K562 (cell line): ENCODE data around the gene PIGK. TPM values are rescaled to one million over a fixed set of nuclear protein-coding genes. Genes with fewer than 3 reads are reported as not detected.

Source experiments
- ATAC-seq: fragments of 200-7000 bp; cut with Tn5 transposase; 3 replicates; pipeline ENCODE4 v1.9.1; 2020; ENCODE audit warnings: moderate library complexity
- BruUV-seq: library from RNA; stranded (reverse); fragments of 400-500 nt; replicated peaks from 2 replicates; lab custom pipeline; 2021; lab: Mats Ljungman, UMichigan
- CTCF ChIA-PET: fragments of 300-600 bp; formaldehyde crosslinking; extraction: SDS; loops from one replicate; lab custom pipeline; 2021; ENCODE audit warnings: low intra/inter-chr PET ratio; lab: Yijun Ruan, JAX
- POLR2A ChIA-PET: fragments of 300-600, 350-650 bp; sonication (Branson Sonifier 250); formaldehyde crosslinking; extraction: SDS; loops from one replicate; lab custom pipeline; 2021; ENCODE audit warnings: antibody characterized with exemption, inconsistent platforms; lab: Yijun Ruan, JAX
- DNase-seq, 4 experiments: peaks; one replicate each; pipeline versions ENCODE4 v3.0.0 to v3.0.0-alpha.2; 2011 to 2018; ENCODE audit warnings: low spot score in 3 of 4, mixed read lengths in 3 of 4; ENCODE audit errors: extremely low read depth in 1 of 4
- FAIRE-seq: peaks from 2 replicates; lab custom pipeline; 2011; peaks lifted over from hg19 to GRCh38; lab: Jason Lieb, UNC
- H2AFZ ChIP-seq: 2 replicates; pipeline ENCODE4 v1.6.0; 2011; ENCODE audit warnings: low read depth, low read length, control low read depth, inconsistent platforms
- H3K27ac ChIP-seq: fragments of 200-600 bp; 3 replicates; pipeline ENCODE4 v1.8.0; 2011; ENCODE audit warnings: low read depth, mild to moderate bottlenecking, control low read depth, inconsistent platforms, low read length, moderate library complexity, mixed read lengths; ENCODE audit errors: extremely low read depth
- H3K27me3 ChIP-seq, 2 experiments: fragments of 300-600 bp in 1 of 2; 2 replicates in 1 of 2; 3 replicates in 1 of 2; pipeline versions ENCODE4 v1.6.0 to v1.8.0; 2011; ENCODE audit warnings: inconsistent platforms in 2 of 2, low read length in 2 of 2, mild to moderate bottlenecking in 1 of 2, mixed read lengths in 1 of 2, moderate library complexity in 1 of 2; ENCODE audit not compliant: control insufficient read depth in 2 of 2, insufficient read depth in 2 of 2
- H3K36me3 ChIP-seq: fragments of 300-600 bp; 3 replicates; pipeline ENCODE4 v1.8.0; 2011; ENCODE audit warnings: mild to moderate bottlenecking, low read length, inconsistent platforms; ENCODE audit not compliant: control insufficient read depth, insufficient read depth
- H3K4me1 ChIP-seq, 2 experiments: fragments of 200-600 bp in 1 of 2; replicated peaks in 1 of 2; 2 replicates in 1 of 2; 3 replicates in 1 of 2; pipeline versions ENCODE4 v1.5.1 to v1.8.0; 2011; ENCODE audit warnings: inconsistent platforms in 2 of 2, low read length in 2 of 2, mild to moderate bottlenecking in 1 of 2, mixed read lengths in 1 of 2, moderate library complexity in 1 of 2; ENCODE audit not compliant: control insufficient read depth in 2 of 2, insufficient read depth in 2 of 2
- H3K4me2 ChIP-seq: 2 replicates; pipeline ENCODE4 v1.6.1; 2011; ENCODE audit warnings: low read length, control low read depth, inconsistent platforms, mixed read lengths; ENCODE audit not compliant: insufficient read depth
- H3K4me3 ChIP-seq: fragments of 200-600 bp; sonication (generic), shearing (Covaris generic); 2 replicates; pipeline ENCODE4 v1.5.1; 2016; ENCODE audit warnings: control low read depth, inconsistent platforms
- H3K79me2 ChIP-seq: fragments of 200-600 bp; 3 replicates; pipeline ENCODE4 v1.8.0; 2011; ENCODE audit warnings: low read length, inconsistent platforms; ENCODE audit not compliant: control insufficient read depth, insufficient read depth
- H3K9ac ChIP-seq, 2 experiments: 2 replicates each; pipeline versions ENCODE4 v1.6.0 to v1.6.1; 2011; ENCODE audit warnings: low read depth in 2 of 2, low read length in 2 of 2, control low read depth in 1 of 2, inconsistent platforms in 1 of 2, mild to moderate bottlenecking in 1 of 2, mixed read lengths in 1 of 2; ENCODE audit not compliant: insufficient read depth in 1 of 2
- H3K9me1 ChIP-seq: one replicate; pipeline ENCODE4 v1.6.0; 2011; ENCODE audit warnings: inconsistent platforms, mild to moderate bottlenecking, low read length, moderate library complexity; ENCODE audit not compliant: control insufficient read depth, insufficient read depth
- H3K9me3 ChIP-seq: replicated peaks from 2 replicates; pipeline ENCODE4 v1.5.1; 2011; ENCODE audit warnings: low read depth, low read length, inconsistent platforms; ENCODE audit not compliant: control insufficient read depth, insufficient read depth
- H4K20me1 ChIP-seq: replicated peaks from 2 replicates; pipeline ENCODE4 v1.6.1; 2011; ENCODE audit warnings: low read length, inconsistent platforms, mixed read lengths; ENCODE audit not compliant: control insufficient read depth, insufficient read depth
- ASH1L ChIP-seq: fragments of 450-650 bp; IDR thresholded peaks from 2 replicates; pipeline ENCODE4 v1.6.1; 2018; ENCODE audit warnings: borderline replicate concordance, mild to moderate bottlenecking, low read depth; ENCODE audit not compliant: partially characterized antibody
- CBFB ChIP-seq: sonication (generic); formaldehyde crosslinking; IDR thresholded peaks from 2 replicates; pipeline ENCODE4 v1.4.0; 2020; ENCODE audit warnings: mild to moderate bottlenecking, missing genetic modification reagents
- CEBPB ChIP-seq: fragments of 450-650 bp; IDR thresholded peaks from 2 replicates; pipeline ENCODE4 v1.6.1; 2016; ENCODE audit warnings: missing genetic modification characterization, missing compliant biosample characterization
- CREBBP ChIP-seq: IDR thresholded peaks from one replicate; pipeline ENCODE4 v1.6.1; 2012; ENCODE audit warnings: low read depth, mild to moderate bottlenecking, control low read depth, inconsistent platforms, low read length
- CSDE1 ChIP-seq, 2 experiments: fragments of 450-650 bp; IDR thresholded peaks; 2 replicates each; pipeline ENCODE4 v1.6.1; 2016; ENCODE audit warnings: mild to moderate bottlenecking in 1 of 2
- DMBX1 ChIP-seq: fragments of 250-450 bp; sonication (Bioruptor Pico); IDR thresholded peaks from 2 replicates; pipeline ENCODE4 v1.8.0; 2022; ENCODE audit warnings: inconsistent platforms, mild to moderate bottlenecking, moderate library complexity, borderline replicate concordance
- MEIS2 ChIP-seq: fragments of 450-650 bp; IDR thresholded peaks from 2 replicates; pipeline ENCODE4 v1.6.1; 2014; ENCODE audit warnings: mild to moderate bottlenecking; ENCODE audit not compliant: partially characterized antibody
- ZBTB49 ChIP-seq: sonication (generic); formaldehyde crosslinking; IDR thresholded peaks from 2 replicates; pipeline ENCODE4 v1.8.0; 2022; ENCODE audit warnings: missing genetic modification reagents, mild to moderate bottlenecking, borderline replicate concordance
- ZNF431 ChIP-seq: sonication (generic); formaldehyde crosslinking; IDR thresholded peaks from 2 replicates; pipeline ENCODE4 v1.8.0; 2022; ENCODE audit warnings: mild to moderate bottlenecking, missing genetic modification reagents
- ZNF766 ChIP-seq: fragments of 200-800 bp; sonication (Bioruptor generic); conservative IDR thresholded peaks from 2 replicates; pipeline ENCODE4 v1.6.1; 2016; ENCODE audit warnings: missing genetic modification characterization, missing compliant biosample characterization
- WGBS: fragments of 100-300 bp; shearing (Covaris generic); methylation state at CpG from one replicate; pipeline ENCODE4 v1.1.6; 2016; ENCODE audit warnings: low coverage, mixed read lengths; ENCODE audit not compliant: insufficient coverage; ENCODE audit errors: missing lambda C conversion rate; 5-methylcytosine and 5-hydroxymethylcytosine counted together
- in situ Hi-C: fragments of 300-500 bp; cut with MboI; formaldehyde crosslinking; loops from 4 replicates; pipeline ENCODE4 v1.15.0; 2018; ENCODE audit warnings: inconsistent platforms, mixed read lengths
- intact Hi-C: fragments of 100-400 bp; cut with micrococcal nuclease; formaldehyde crosslinking; loops from 2 replicates; pipeline ENCODE4 v1.14.2; 2022
- polyA plus RNA-seq, 8 experiments: library from polyadenylated mRNA; depleted of rRNA in 4 of 8; stranded (reverse) in 5 of 8; unstranded in 3 of 8; fragments of >200 nt; fragmentation: Nextera tagmentation in 2 of 8; fragmentation: Illumina TruSeq in 1 of 8; extraction: Ambion mirVana in 2 of 8; extraction: Trizol in 1 of 8; gene quantifications; 2 replicates each; pipeline versions ENCODE4 v1.2.1 to v1.2.3, GENCODE V29; 2011 to 2014; ENCODE audit warnings: inconsistent platforms in 1 of 8, missing spikeins in 1 of 8
- total RNA-seq, 7 experiments: library from RNA; depleted of rRNA in 6 of 7; stranded (reverse); fragments of >200 nt in 6 of 7; fragmentation: Illumina TruSeq in 2 of 7; extraction: Trizol in 2 of 7; gene quantifications; 2 replicates each; pipeline versions ENCODE4 v1.2.1 to v1.2.3, GENCODE V29; 2011 to 2021; ENCODE audit warnings: low replicate concordance in 1 of 7

PIGK gene
- total and polyA plus RNA-seq, 9 of the 15 experiments (the other 6 are each of a cell fraction or from before 2014, with no cell fraction given), result 15.7 to 59.5 (median 29.9) TPM

GRCh38 chr1:77220687-77221463, 1.6 kb upstream of the PIGK start:
- CTCF ChIA-PET, result no interaction called here
- no peak for FAIRE-seq

GRCh38 chr1:77218477-77219165, 609 bp downstream of the PIGK start:
- Histone ChIP-seq H3K27ac (peak overlapping the region; percentile 86), H3K4me1 (no peaks in the 10 kb centered on the region; a peak in 2 of 5 replicates), H3K9me3 (no peaks in the 10 kb centered on the region)
- WGBS, result under 1% methylated on average over 12 of the region's 12 CpGs
- no peak for TF ChIP-seq CBFB (CRISPR knock-in tag)
- TF ChIP-seq DMBX1 (CRISPR knock-in tag), result no peak
- 0 out of 2 replicates have a peak, but pooled peaks have one; percentile 21 for TF ChIP-seq ZBTB49 (CRISPR knock-in tag)
- TF ChIP-seq CSDE1 (IDR thresholded peaks at IDR 0.05), result no peak
- TF ChIP-seq ZNF766 (CRISPR knock-in tag), result 0 out of 2 replicates have a peak, but pooled peaks have one; percentile 4
- TF ChIP-seq, all 486 proteins: peak for 2
- intact Hi-C loops, result no loop called here
- CTCF ChIA-PET, result no interaction called here
- Histone ChIP-seq H2AFZ (peak overlapping the region; percentile 100), H3K9me1 (no peaks in the 10 kb centered on the region), H3K79me2 (peaks cover 48% of the 10 kb centered on the region), H4K20me1 (no peaks in the 10 kb centered on the region), H3K27me3 (no peaks in the 10 kb centered on the region), H3K9ac (peak overlapping the region; percentile 94 to 99), H3K36me3 (peaks cover 3% of the 10 kb centered on the region; the same call in 2 of the 3 replicates), H3K4me2 (peak overlapping the region; percentile 94), H3K4me3 (peak overlapping the region; percentile 94)
- POLR2A ChIA-PET, result interaction anchor here (0.6 to 1.2 kb wide), 3 partner anchors 14 to 26 kb away, joined by 3 to 6 read pairs (median 3); no protein-coding TSS in a partner anchor
- in situ Hi-C loops, result no loop called here
- ATAC-seq (peak; percentile 72), DNase-seq (peak in 3 of 4 experiments; percentile 9 to 24 (median 10)), FAIRE-seq (peak; percentile 54)
- BruUV-seq, result TSS peak; percentile 75

More at GRCh38 chr1:77220687-77221463, 1.6 kb upstream of the PIGK start:
- ATAC-seq, result no peak
- BruUV-seq, result no TSS peak
- TF ChIP-seq MEIS2, result peak; percentile 21
- no peak for TF ChIP-seq ASH1L
- no peak for TF ChIP-seq CREBBP
- TF ChIP-seq ZNF431 (CRISPR knock-in tag), result peak; percentile 96
- 0 out of 2 replicates have a peak, but pooled peaks have one; percentile 8 for TF ChIP-seq CEBPB (tag)
- TF ChIP-seq, all 486 proteins: peak for 3
- WGBS, result 59% methylated on average over 3 of the region's 3 CpGs
- Histone ChIP-seq H3K36me3 (peaks cover 3% of the 10 kb centered on the region; the same call in 2 of the 3 replicates), H3K4me1 (no peaks in the 10 kb centered on the region; a peak in 2 of 5 replicates), H3K9me3 (no peaks in the 10 kb centered on the region), H3K27ac (no peak overlapping the region), H2AFZ (no peak overlapping the region), H4K20me1 (no peaks in the 10 kb centered on the region), H3K4me3 (no peak overlapping the region), H3K27me3 (no peaks in the 10 kb centered on the region), H3K9me1 (no peaks in the 10 kb centered on the region), H3K79me2 (peaks cover 30% of the 10 kb centered on the region; the same call in 2 of the 3 replicates), H3K4me2 (no peak overlapping the region), H3K9ac (no peak overlapping the region)
- in situ Hi-C loops, result no loop called here
- DNase-seq, result peak in 1 of 4 experiments; percentile 9
- intact Hi-C loops, result no loop called here
- POLR2A ChIA-PET, result no interaction called here
